GM23338 (cell line): ENCODE data around the gene ATCAY. TPM values are rescaled to one million over a fixed set of nuclear protein-coding genes. Genes with fewer than 3 reads are reported as not detected.

ENCODE experiments used
- ATAC-seq: fragments of 200-7000 bp; cut with Tn5 transposase; 3 replicates; pipeline ENCODE4 v1.9.1; 2020
- DNase-seq: peaks from one replicate; pipeline ENCODE4 v3.0.0-alpha.2; 2015; ENCODE audit warnings: low spot score
- H2AFZ ChIP-seq: fragments of 200-600 bp; sonication (generic); 2 replicates; pipeline ENCODE4 v1.8.0; 2016; ENCODE audit warnings: antibody characterized with exemption, mild to moderate bottlenecking, moderate library complexity
- H3F3A ChIP-seq: fragments of 200-600 bp; sonication (generic); replicated peaks from 2 replicates; pipeline ENCODE4 v1.8.0; 2017; ENCODE audit warnings: antibody characterized with exemption, mixed run types, low read depth
- H3K27ac ChIP-seq: fragments of 200-600 bp; sonication (generic); 2 replicates; pipeline ENCODE4 v1.6.1; 2016; ENCODE audit warnings: low read depth
- H3K27me3 ChIP-seq: fragments of 200-600 bp; sonication (generic); 2 replicates; pipeline ENCODE4 v1.8.0; 2016; ENCODE audit warnings: mild to moderate bottlenecking, mixed run types, moderate library complexity; ENCODE audit not compliant: insufficient read depth
- H3K36me3 ChIP-seq: fragments of 200-600 bp; sonication (generic); 2 replicates; pipeline ENCODE4 v1.8.0; 2016; ENCODE audit warnings: mild to moderate bottlenecking; ENCODE audit not compliant: insufficient read depth
- H3K4me1 ChIP-seq: fragments of 200-600 bp; sonication (generic); 2 replicates; pipeline ENCODE4 v1.8.0; 2016; ENCODE audit warnings: mild to moderate bottlenecking, moderate library complexity; ENCODE audit not compliant: insufficient read depth
- H3K4me2 ChIP-seq: fragments of 200-600 bp; sonication (generic); 2 replicates; pipeline ENCODE4 v1.7.1; 2017; ENCODE audit warnings: mixed run types
- H3K4me3 ChIP-seq: fragments of 200-600 bp; sonication (generic); 2 replicates; pipeline ENCODE4 v1.6.1; 2016; ENCODE audit warnings: mixed run types
- H3K79me2 ChIP-seq: fragments of 200-600 bp; sonication (generic); replicated peaks from 2 replicates; pipeline ENCODE4 v1.8.0; 2017; ENCODE audit warnings: mild to moderate bottlenecking; ENCODE audit not compliant: insufficient read depth
- H3K9me2 ChIP-seq: fragments of 200-600 bp; sonication (generic); 2 replicates; pipeline ENCODE4 v1.8.0; 2017; ENCODE audit not compliant: insufficient read depth
- H4K20me1 ChIP-seq: fragments of 200-600 bp; sonication (generic); replicated peaks from 2 replicates; pipeline ENCODE4 v1.8.0; 2017; ENCODE audit warnings: mild to moderate bottlenecking; ENCODE audit not compliant: insufficient read depth
- H3K27ac Mint-ChIP-seq: 2 replicates; pipeline ENCODE4 v1.8.0; 2020; ENCODE audit warnings: inconsistent platforms, mild to moderate bottlenecking, moderate library complexity, mixed read lengths
- H3K27me3 Mint-ChIP-seq: 3 replicates; pipeline ENCODE4 v1.8.0; 2022; ENCODE audit warnings: low read depth, mild to moderate bottlenecking, moderate library complexity, mixed read lengths, inconsistent platforms; ENCODE audit not compliant: insufficient read depth, poor library complexity
- H3K36me3 Mint-ChIP-seq: 3 replicates; pipeline ENCODE4 v1.8.0; 2021; ENCODE audit warnings: low read depth, mild to moderate bottlenecking, inconsistent platforms, moderate library complexity, mixed read lengths
- H3K4me1 Mint-ChIP-seq: 3 replicates; pipeline ENCODE4 v1.8.0; 2020; ENCODE audit warnings: mild to moderate bottlenecking, inconsistent platforms, mixed read lengths
- H3K4me3 Mint-ChIP-seq: 3 replicates; pipeline ENCODE4 v1.8.0; 2021; ENCODE audit warnings: moderate library complexity, mild to moderate bottlenecking, inconsistent platforms, mixed read lengths
- H3K9me3 Mint-ChIP-seq: 3 replicates; pipeline ENCODE4 v1.8.0; 2020; ENCODE audit warnings: moderate library complexity, mild to moderate bottlenecking, inconsistent platforms, mixed read lengths
- CREB1 ChIP-seq: fragments of 250-450 bp; sonication (Bioruptor Pico); IDR thresholded peaks from 2 replicates; pipeline ENCODE4 v1.5.0; 2020; ENCODE audit warnings: low read depth, mild to moderate bottlenecking, moderate library complexity
- EZH2 ChIP-seq: fragments of 200-600 bp; sonication (generic); IDR thresholded peaks from one replicate; pipeline ENCODE4 v1.8.0; 2017; ENCODE audit warnings: antibody characterized with exemption, mild to moderate bottlenecking, low read depth; ENCODE audit not compliant: unreplicated experiment
- EZH2phosphoT487 ChIP-seq: fragments of 200-600 bp; sonication (generic); IDR thresholded peaks from one replicate; pipeline ENCODE4 v1.8.1; 2018; ENCODE audit warnings: antibody characterized with exemption; ENCODE audit not compliant: unreplicated experiment
- JUNB ChIP-seq: IDR thresholded peaks from one replicate; pipeline ENCODE4 v1.6.1; 2016; ENCODE audit warnings: antibody characterized with exemption; ENCODE audit not compliant: unreplicated experiment
- NANOG ChIP-seq: IDR thresholded peaks from 2 replicates; pipeline ENCODE4 v1.6.1; 2016; ENCODE audit warnings: antibody characterized with exemption, borderline replicate concordance
- POLR2AphosphoS5 ChIP-seq: IDR thresholded peaks from 2 replicates; pipeline ENCODE4 v1.6.1; 2016; ENCODE audit warnings: antibody characterized with exemption, low read depth
- STAT1 ChIP-seq: IDR thresholded peaks from one replicate; pipeline ENCODE4 v1.6.1; 2016; ENCODE audit warnings: antibody characterized with exemption; ENCODE audit not compliant: unreplicated experiment
- ZNF114 ChIP-seq: fragments of 250-450 bp; sonication (Bioruptor Pico); IDR thresholded peaks from 2 replicates; pipeline ENCODE4 v1.5.0; 2020; ENCODE audit warnings: mild to moderate bottlenecking, moderate library complexity
- ZNF331 ChIP-seq: fragments of 250-450 bp; sonication (Bioruptor Pico); IDR thresholded peaks from 2 replicates; pipeline ENCODE4 v1.5.0; 2020; ENCODE audit warnings: low read depth, mild to moderate bottlenecking, moderate library complexity
- polyA plus RNA-seq: library from polyadenylated mRNA; unstranded; fragments of >200 nt; fragmentation: Nextera tagmentation; extraction: Ambion mirVana; gene quantifications from 2 replicates; pipeline ENCODE4 v1.2.1, GENCODE V29; 2016
- total RNA-seq: library from RNA; depleted of rRNA; stranded (reverse); fragments of >200 nt; shearing (Covaris generic); gene quantifications from 2 replicates; pipeline ENCODE4 v1.2.3, GENCODE V29; 2014
- TF ChIP-seq, protein P1 (sequence below): fragments of 250-450 bp; sonication (Bioruptor Pico); IDR thresholded peaks from 2 replicates; pipeline ENCODE4 v1.5.0; 2020; ENCODE audit warnings: mild to moderate bottlenecking, moderate library complexity
- TF ChIP-seq, protein P2 (sequence below), 2 experiments: fragments of 200-600 bp in 1 of 2; sonication (generic) in 1 of 2; conservative IDR thresholded peaks; 2 replicates each; pipeline versions ENCODE4 v1.5.1 to v1.6.1; 2016 to 2017; ENCODE audit warnings: antibody characterized with exemption in 2 of 2, low read depth in 2 of 2, mild to moderate bottlenecking in 2 of 2, moderate library complexity in 1 of 2
- TF ChIP-seq, protein P3 (sequence below): IDR thresholded peaks from one replicate; pipeline ENCODE4 v1.6.1; 2018; ENCODE audit warnings: antibody characterized with exemption; ENCODE audit not compliant: unreplicated experiment
- TF ChIP-seq, protein P4 (sequence below): IDR thresholded peaks from 2 replicates; pipeline ENCODE4 v1.6.1; 2016; ENCODE audit warnings: antibody characterized with exemption

Gene ATCAY
- total and polyA plus RNA-seq, 2 experiments from 2014 or later = 16.9 to 45.7 TPM

DNA sequence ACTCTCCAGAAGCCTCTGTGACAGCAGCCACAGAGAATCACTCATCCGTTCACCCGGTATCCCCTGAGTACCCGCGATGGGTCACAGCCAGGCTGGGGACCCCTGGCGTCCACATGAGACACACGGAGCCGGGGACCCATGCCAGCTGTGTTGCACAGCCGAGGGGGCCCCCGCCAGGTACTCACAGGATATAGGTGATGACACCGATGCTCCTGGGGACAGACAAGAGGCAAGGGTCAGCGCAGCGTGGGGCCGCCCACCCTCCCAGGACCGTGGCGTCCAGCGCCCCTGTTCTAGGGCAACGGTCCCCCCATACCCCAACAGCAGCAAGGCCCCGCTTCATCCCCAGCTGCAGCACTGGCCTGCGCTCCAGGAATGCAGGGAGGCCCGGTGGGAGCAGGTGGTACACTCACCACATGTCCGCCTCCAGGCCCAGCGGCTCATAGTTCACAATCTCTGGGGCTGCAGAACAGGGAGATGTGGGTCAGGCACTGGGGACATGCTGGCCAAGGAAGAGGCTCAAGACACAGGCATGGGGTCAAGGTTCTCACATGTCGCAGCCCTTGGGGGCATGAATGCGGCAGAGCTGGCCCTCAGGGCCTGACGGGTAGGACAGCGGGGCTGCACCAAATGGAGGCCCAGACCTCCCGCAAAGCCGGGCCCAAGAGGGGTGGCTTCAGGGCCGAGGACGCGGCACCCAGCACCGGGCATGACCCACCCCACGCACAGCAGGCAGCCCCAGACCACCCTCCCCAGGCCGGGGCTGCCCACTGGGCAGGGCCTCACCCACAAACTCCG lies 83.2 kb downstream of the ATCAY start:
- DNase-seq (no peak), ATAC-seq (no peak)
- Mint-ChIP-seq H3K9me3 (no peaks in the 10 kb centered on the region), H3K36me3 (peaks cover 72% of the 10 kb centered on the region), H3K27ac (no peak overlapping the region), H3K4me1 (peaks cover 10% of the 10 kb centered on the region), H3K4me3 (no peak overlapping the region), H3K27me3 (peaks cover 14% of the 10 kb centered on the region)
- TF ChIP-seq ZNF114 (CRISPR knock-in tag) (no peak), ZNF331 (CRISPR knock-in tag) (no peak), EZH2 (no peak), POLR2AphosphoS5 (no peak), EZH2phosphoT487 (no peak), JUNB (no peak), CREB1 (CRISPR knock-in tag) (no peak), NANOG (no peak), STAT1 (no peak)
- TF ChIP-seq, protein P1, sequence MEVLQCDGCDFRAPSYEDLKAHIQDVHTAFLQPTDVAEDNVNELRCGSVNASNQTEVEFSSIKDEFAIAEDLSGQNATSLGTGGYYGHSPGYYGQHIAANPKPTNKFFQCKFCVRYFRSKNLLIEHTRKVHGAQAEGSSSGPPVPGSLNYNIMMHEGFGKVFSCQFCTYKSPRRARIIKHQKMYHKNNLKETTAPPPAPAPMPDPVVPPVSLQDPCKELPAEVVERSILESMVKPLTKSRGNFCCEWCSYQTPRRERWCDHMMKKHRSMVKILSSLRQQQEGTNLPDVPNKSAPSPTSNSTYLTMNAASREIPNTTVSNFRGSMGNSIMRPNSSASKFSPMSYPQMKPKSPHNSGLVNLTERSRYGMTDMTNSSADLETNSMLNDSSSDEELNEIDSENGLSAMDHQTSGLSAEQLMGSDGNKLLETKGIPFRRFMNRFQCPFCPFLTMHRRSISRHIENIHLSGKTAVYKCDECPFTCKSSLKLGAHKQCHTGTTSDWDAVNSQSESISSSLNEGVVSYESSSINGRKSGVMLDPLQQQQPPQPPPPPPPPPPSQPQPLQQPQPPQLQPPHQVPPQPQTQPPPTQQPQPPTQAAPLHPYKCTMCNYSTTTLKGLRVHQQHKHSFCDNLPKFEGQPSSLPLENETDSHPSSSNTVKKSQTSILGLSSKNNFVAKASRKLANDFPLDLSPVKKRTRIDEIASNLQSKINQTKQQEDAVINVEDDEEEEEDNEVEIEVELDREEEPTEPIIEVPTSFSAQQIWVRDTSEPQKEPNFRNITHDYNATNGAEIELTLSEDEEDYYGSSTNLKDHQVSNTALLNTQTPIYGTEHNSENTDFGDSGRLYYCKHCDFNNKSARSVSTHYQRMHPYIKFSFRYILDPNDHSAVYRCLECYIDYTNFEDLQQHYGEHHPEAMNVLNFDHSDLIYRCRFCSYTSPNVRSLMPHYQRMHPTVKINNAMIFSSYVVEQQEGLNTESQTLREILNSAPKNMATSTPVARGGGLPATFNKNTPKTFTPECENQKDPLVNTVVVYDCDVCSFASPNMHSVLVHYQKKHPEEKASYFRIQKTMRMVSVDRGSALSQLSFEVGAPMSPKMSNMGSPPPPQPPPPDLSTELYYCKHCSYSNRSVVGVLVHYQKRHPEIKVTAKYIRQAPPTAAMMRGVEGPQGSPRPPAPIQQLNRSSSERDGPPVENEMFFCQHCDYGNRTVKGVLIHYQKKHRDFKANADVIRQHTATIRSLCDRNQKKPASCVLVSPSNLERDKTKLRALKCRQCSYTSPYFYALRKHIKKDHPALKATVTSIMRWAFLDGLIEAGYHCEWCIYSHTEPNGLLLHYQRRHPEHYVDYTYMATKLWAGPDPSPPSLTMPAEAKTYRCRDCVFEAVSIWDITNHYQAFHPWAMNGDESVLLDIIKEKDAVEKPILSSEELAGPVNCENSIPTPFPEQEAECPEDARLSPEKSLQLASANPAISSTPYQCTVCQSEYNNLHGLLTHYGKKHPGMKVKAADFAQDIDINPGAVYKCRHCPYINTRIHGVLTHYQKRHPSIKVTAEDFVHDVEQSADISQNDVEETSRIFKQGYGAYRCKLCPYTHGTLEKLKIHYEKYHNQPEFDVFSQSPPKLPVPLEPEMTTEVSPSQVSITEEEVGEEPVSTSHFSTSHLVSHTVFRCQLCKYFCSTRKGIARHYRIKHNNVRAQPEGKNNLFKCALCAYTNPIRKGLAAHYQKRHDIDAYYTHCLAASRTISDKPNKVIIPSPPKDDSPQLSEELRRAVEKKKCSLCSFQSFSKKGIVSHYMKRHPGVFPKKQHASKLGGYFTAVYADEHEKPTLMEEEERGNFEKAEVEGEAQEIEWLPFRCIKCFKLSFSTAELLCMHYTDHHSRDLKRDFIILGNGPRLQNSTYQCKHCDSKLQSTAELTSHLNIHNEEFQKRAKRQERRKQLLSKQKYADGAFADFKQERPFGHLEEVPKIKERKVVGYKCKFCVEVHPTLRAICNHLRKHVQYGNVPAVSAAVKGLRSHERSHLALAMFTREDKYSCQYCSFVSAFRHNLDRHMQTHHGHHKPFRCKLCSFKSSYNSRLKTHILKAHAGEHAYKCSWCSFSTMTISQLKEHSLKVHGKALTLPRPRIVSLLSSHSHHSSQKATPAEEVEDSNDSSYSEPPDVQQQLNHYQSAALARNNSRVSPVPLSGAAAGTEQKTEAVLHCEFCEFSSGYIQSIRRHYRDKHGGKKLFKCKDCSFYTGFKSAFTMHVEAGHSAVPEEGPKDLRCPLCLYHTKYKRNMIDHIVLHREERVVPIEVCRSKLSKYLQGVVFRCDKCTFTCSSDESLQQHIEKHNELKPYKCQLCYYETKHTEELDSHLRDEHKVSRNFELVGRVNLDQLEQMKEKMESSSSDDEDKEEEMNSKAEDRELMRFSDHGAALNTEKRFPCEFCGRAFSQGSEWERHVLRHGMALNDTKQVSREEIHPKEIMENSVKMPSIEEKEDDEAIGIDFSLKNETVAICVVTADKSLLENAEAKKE (CRISPR knock-in tag) = no peak
- TF ChIP-seq, protein P2, sequence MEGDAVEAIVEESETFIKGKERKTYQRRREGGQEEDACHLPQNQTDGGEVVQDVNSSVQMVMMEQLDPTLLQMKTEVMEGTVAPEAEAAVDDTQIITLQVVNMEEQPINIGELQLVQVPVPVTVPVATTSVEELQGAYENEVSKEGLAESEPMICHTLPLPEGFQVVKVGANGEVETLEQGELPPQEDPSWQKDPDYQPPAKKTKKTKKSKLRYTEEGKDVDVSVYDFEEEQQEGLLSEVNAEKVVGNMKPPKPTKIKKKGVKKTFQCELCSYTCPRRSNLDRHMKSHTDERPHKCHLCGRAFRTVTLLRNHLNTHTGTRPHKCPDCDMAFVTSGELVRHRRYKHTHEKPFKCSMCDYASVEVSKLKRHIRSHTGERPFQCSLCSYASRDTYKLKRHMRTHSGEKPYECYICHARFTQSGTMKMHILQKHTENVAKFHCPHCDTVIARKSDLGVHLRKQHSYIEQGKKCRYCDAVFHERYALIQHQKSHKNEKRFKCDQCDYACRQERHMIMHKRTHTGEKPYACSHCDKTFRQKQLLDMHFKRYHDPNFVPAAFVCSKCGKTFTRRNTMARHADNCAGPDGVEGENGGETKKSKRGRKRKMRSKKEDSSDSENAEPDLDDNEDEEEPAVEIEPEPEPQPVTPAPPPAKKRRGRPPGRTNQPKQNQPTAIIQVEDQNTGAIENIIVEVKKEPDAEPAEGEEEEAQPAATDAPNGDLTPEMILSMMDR (conservative IDR thresholded peaks at IDR 0.05; ENCODE audit: low read depth in 2 of 2) = no peak
- TF ChIP-seq, protein P3, sequence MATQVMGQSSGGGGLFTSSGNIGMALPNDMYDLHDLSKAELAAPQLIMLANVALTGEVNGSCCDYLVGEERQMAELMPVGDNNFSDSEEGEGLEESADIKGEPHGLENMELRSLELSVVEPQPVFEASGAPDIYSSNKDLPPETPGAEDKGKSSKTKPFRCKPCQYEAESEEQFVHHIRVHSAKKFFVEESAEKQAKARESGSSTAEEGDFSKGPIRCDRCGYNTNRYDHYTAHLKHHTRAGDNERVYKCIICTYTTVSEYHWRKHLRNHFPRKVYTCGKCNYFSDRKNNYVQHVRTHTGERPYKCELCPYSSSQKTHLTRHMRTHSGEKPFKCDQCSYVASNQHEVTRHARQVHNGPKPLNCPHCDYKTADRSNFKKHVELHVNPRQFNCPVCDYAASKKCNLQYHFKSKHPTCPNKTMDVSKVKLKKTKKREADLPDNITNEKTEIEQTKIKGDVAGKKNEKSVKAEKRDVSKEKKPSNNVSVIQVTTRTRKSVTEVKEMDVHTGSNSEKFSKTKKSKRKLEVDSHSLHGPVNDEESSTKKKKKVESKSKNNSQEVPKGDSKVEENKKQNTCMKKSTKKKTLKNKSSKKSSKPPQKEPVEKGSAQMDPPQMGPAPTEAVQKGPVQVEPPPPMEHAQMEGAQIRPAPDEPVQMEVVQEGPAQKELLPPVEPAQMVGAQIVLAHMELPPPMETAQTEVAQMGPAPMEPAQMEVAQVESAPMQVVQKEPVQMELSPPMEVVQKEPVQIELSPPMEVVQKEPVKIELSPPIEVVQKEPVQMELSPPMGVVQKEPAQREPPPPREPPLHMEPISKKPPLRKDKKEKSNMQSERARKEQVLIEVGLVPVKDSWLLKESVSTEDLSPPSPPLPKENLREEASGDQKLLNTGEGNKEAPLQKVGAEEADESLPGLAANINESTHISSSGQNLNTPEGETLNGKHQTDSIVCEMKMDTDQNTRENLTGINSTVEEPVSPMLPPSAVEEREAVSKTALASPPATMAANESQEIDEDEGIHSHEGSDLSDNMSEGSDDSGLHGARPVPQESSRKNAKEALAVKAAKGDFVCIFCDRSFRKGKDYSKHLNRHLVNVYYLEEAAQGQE = no peak
- TF ChIP-seq, protein P4, sequence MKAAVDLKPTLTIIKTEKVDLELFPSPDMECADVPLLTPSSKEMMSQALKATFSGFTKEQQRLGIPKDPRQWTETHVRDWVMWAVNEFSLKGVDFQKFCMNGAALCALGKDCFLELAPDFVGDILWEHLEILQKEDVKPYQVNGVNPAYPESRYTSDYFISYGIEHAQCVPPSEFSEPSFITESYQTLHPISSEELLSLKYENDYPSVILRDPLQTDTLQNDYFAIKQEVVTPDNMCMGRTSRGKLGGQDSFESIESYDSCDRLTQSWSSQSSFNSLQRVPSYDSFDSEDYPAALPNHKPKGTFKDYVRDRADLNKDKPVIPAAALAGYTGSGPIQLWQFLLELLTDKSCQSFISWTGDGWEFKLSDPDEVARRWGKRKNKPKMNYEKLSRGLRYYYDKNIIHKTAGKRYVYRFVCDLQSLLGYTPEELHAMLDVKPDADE = no peak
- Histone ChIP-seq H2AFZ (no peak overlapping the region), H3K4me3 (no peak overlapping the region), H3K27ac (no peak overlapping the region), H3K79me2 (peaks cover 34% of the 10 kb centered on the region), H3K27me3 (no peaks in the 10 kb centered on the region), H3K4me1 (0 out of 2 replicates have a peak, but pooled peaks cover 3% of the 10 kb centered on the region), H3K9me2 (no peaks in the 10 kb centered on the region), H3K4me2 (no peak overlapping the region), H3F3A (0 out of 2 replicates have a peak, but pooled peaks cover 14% of the 10 kb centered on the region), H3K36me3 (peaks cover 14% of the 10 kb centered on the region; the same call in 1 of the 2 replicates), H4K20me1 (peaks cover 33% of the 10 kb centered on the region)
